ENCODE results near the gene IPO4.
A peak's percentile ranks its signal among the peaks of the same experiment; 100 is the strongest.

The IPO4 gene

GRCh38 chr14:24177041-24177825 is 11.4 kb downstream of the IPO4 start:
- Mint-ChIP-seq H3K27ac (no peak overlapping the region), H3K4me3 (no peak overlapping the region), H3K36me3 (peaks cover 55% of the 10 kb centered on the region), H3K4me1 (peaks cover 17% of the 10 kb centered on the region), H3K27me3 (no peaks in the 10 kb centered on the region), H3K9me3 (no peaks in the 10 kb centered on the region)
- ATAC-seq, result no peak

- no peak overlapping the region for H3K27ac Mint-ChIP-seq
- ATAC-seq, result no peak
- H3K9me3 Mint-ChIP-seq, result no peaks in the 10 kb centered on the region
- no peaks in the 10 kb centered on the region for H3K27me3 Mint-ChIP-seq
- peaks cover 50% of the 10 kb centered on the region for H3K36me3 Mint-ChIP-seq
- no peak overlapping the region for H3K4me3 Mint-ChIP-seq
- H3K4me1 Mint-ChIP-seq, result peaks cover 24% of the 10 kb centered on the region
Measured at GRCh38 chr14:24176599-24176998, 12.0 kb downstream of the IPO4 start.

- Mint-ChIP-seq H3K27ac (peak overlapping the region; percentile 91), H3K4me3 (peak overlapping the region; percentile 55), H3K4me1 (peaks cover 14% of the 10 kb centered on the region), H3K27me3 (no peaks in the 10 kb centered on the region), H3K9me3 (no peaks in the 10 kb centered on the region), H3K36me3 (peaks cover 40% of the 10 kb centered on the region)
- no peak for ATAC-seq
Measured at GRCh38 chr14:24172871-24173281, 15.7 kb downstream of the IPO4 start.

GRCh38 chr14:24172261-24172860 is 16.3 kb downstream of the IPO4 start:
- ATAC-seq, result no peak
- H3K27ac Mint-ChIP-seq, result peak overlapping the region; percentile 91
- H3K27me3 Mint-ChIP-seq, result no peaks in the 10 kb centered on the region
- peaks cover 40% of the 10 kb centered on the region for H3K36me3 Mint-ChIP-seq
- no peaks in the 10 kb centered on the region for H3K9me3 Mint-ChIP-seq
- peak overlapping the region; percentile 90 for H3K4me3 Mint-ChIP-seq
- peaks cover 14% of the 10 kb centered on the region for H3K4me1 Mint-ChIP-seq

- Mint-ChIP-seq H3K4me1 (peaks cover 14% of the 10 kb centered on the region), H3K27ac (peak within 1 kb of the TSS; percentile 91), H3K4me3 (peak within 1 kb of the TSS; percentile 90), H3K9me3 (no peaks in the 10 kb centered on the region), H3K36me3 (peaks cover 42% of the 10 kb centered on the region), H3K27me3 (no peaks in the 10 kb centered on the region)
- peak; percentile 93 for ATAC-seq
Measured at GRCh38 chr14:24171422-24172260, 17.0 kb downstream of the IPO4 start, which contains the start of gene REC8. TSS of gene REC8 (plus strand) at chr14:24172080. CDS start at chr14:24172553, 473 bp downstream.

GRCh38 chr14:24167469-24168114 is 21.0 kb downstream of the IPO4 start:
- no peaks in the 10 kb centered on the region for H3K27me3 Mint-ChIP-seq
- no peaks in the 10 kb centered on the region for H3K9me3 Mint-ChIP-seq
- peaks cover 46% of the 10 kb centered on the region for H3K4me1 Mint-ChIP-seq
- H3K36me3 Mint-ChIP-seq, result peaks cover 71% of the 10 kb centered on the region
- ATAC-seq, result no peak
- H3K27ac Mint-ChIP-seq, result no peak overlapping the region
- no peak overlapping the region for H3K4me3 Mint-ChIP-seq

GRCh38 chr14:24165785-24166184 is 22.8 kb downstream of the IPO4 start:
- peaks cover 45% of the 10 kb centered on the region for H3K4me1 Mint-ChIP-seq

GRCh38 chr14:24164518-24164991 is 24.1 kb downstream of the IPO4 start:
- no peaks in the 10 kb centered on the region for H3K9me3 Mint-ChIP-seq
- H3K4me3 Mint-ChIP-seq, result no peak overlapping the region
- H3K4me1 Mint-ChIP-seq, result peaks cover 57% of the 10 kb centered on the region
- H3K36me3 Mint-ChIP-seq, result peaks cover 84% of the 10 kb centered on the region
- H3K27ac Mint-ChIP-seq, result peak overlapping the region; percentile 24
- no peak for ATAC-seq
- no peaks in the 10 kb centered on the region for H3K27me3 Mint-ChIP-seq

More at GRCh38 chr14:24165785-24166184, 22.8 kb downstream of the IPO4 start:
- H3K27ac Mint-ChIP-seq, result peak overlapping the region; percentile 36
- no peaks in the 10 kb centered on the region for H3K9me3 Mint-ChIP-seq
- H3K27me3 Mint-ChIP-seq, result no peaks in the 10 kb centered on the region
- ATAC-seq, result no peak
- H3K36me3 Mint-ChIP-seq, result peaks cover 83% of the 10 kb centered on the region
- no peak overlapping the region for H3K4me3 Mint-ChIP-seq

GRCh38 chr14:24162093-24162492 is 26.5 kb downstream of the IPO4 start:
- ATAC-seq, result no peak
- H3K36me3 Mint-ChIP-seq, result peaks cover 84% of the 10 kb centered on the region
- no peaks in the 10 kb centered on the region for H3K27me3 Mint-ChIP-seq
- peak overlapping the region; percentile 93 for H3K4me3 Mint-ChIP-seq
- H3K27ac Mint-ChIP-seq, result peak overlapping the region; percentile 90
- H3K9me3 Mint-ChIP-seq, result no peaks in the 10 kb centered on the region
- H3K4me1 Mint-ChIP-seq, result peaks cover 57% of the 10 kb centered on the region

- no peaks in the 10 kb centered on the region for H3K27me3 Mint-ChIP-seq
- H3K4me1 Mint-ChIP-seq, result peaks cover 57% of the 10 kb centered on the region
- peaks cover 81% of the 10 kb centered on the region for H3K36me3 Mint-ChIP-seq
- no peaks in the 10 kb centered on the region for H3K9me3 Mint-ChIP-seq
- peak; percentile 97 for ATAC-seq
- peak within 1 kb of the TSS; percentile 90 for H3K27ac Mint-ChIP-seq
- H3K4me3 Mint-ChIP-seq, result peak within 1 kb of the TSS; percentile 93
Measured at GRCh38 chr14:24160850-24161804, 27.5 kb downstream of the IPO4 start, which contains the start of gene IRF9. TSS of gene IRF9 (plus strand) at chr14:24161265. CDS start at chr14:24162145, 880 bp downstream.

- H3K4me1 Mint-ChIP-seq, result peaks cover 52% of the 10 kb centered on the region
- H3K36me3 Mint-ChIP-seq, result peaks cover 81% of the 10 kb centered on the region
- H3K9me3 Mint-ChIP-seq, result no peaks in the 10 kb centered on the region
- H3K4me3 Mint-ChIP-seq, result no peak overlapping the region
- no peak for ATAC-seq
- H3K27me3 Mint-ChIP-seq, result no peaks in the 10 kb centered on the region
- H3K27ac Mint-ChIP-seq, result peak overlapping the region; percentile 90
Measured at GRCh38 chr14:24160499-24160849, 28.1 kb downstream of the IPO4 start.

- Mint-ChIP-seq H3K4me1 (peaks cover 46% of the 10 kb centered on the region), H3K4me3 (no peak overlapping the region), H3K9me3 (no peaks in the 10 kb centered on the region), H3K27ac (peak overlapping the region; percentile 90), H3K27me3 (no peaks in the 10 kb centered on the region), H3K36me3 (peaks cover 81% of the 10 kb centered on the region)
- no peak for ATAC-seq
Measured at GRCh38 chr14:24159777-24160498, 28.7 kb downstream of the IPO4 start.

GRCh38 chr14:24157331-24157730 is 31.3 kb downstream of the IPO4 start:
- ATAC-seq, result no peak
- no peak overlapping the region for H3K4me3 Mint-ChIP-seq
- peaks cover 22% of the 10 kb centered on the region for H3K4me1 Mint-ChIP-seq
- H3K9me3 Mint-ChIP-seq, result no peaks in the 10 kb centered on the region
- peaks cover 59% of the 10 kb centered on the region for H3K36me3 Mint-ChIP-seq
- H3K27me3 Mint-ChIP-seq, result no peaks in the 10 kb centered on the region
- H3K27ac Mint-ChIP-seq, result no peak overlapping the region

Measured in stimulated activated memory B cell treated with anti-CD40 and anti-IgM and Interleukin-4, amounts not matched to agents 10 μg/mL and 1 μg/mL and 100 μg/mL, for 72 hours (primary cell).